ENCODE measurements around the gene CYB5R4. TPM values are rescaled to one million over a fixed set of nuclear protein-coding genes. Genes with fewer than 3 reads are reported as not detected.

Gene CYB5R4
- total and polyA plus RNA-seq, 2 of the 8 experiments (the other 6 are each of a cell fraction or from before 2014, with no cell fraction given), result 2.8 to 14.6 TPM

- Histone ChIP-seq H2BK20ac (ENCODE audit: low read length) (no peak overlapping the region), H4K5ac (ENCODE audit: insufficient read length, low read depth, low read length) (no peak overlapping the region), H3K4ac (replicated peaks; ENCODE audit: insufficient read length, low read depth, low read length) (no peak overlapping the region), H3K4me1 (replicated peaks in 1 of 4; ENCODE audit: control insufficient read depth in 3 of 4, insufficient read depth in 4 of 4, low read length in 3 of 4) (peaks cover 0 to 4% (median 1%) of the 10 kb centered on the region in 4 experiments; a peak in 4 of 7 replicates), H3K9ac (replicated peaks in 1 of 4; ENCODE audit: extremely low read depth in 1 of 4, low read depth in 3 of 4, low read length in 3 of 4) (no peak overlapping the region), H3K79me1 (ENCODE audit: low read depth, low read length) (no peaks in the 10 kb centered on the region), H3K27ac (ENCODE audit: low read depth, low read length) (no peak overlapping the region), H4K91ac (replicated peaks; ENCODE audit: insufficient read length, low read length) (no peak overlapping the region), H2BK5ac (ENCODE audit: low read depth, low read length) (no peak overlapping the region), H3K23ac (ENCODE audit: insufficient read length) (no peak overlapping the region), H3K27me3 (replicated peaks in 1 of 4; ENCODE audit: control insufficient read depth in 3 of 4, extremely low read depth in 1 of 4, insufficient read depth in 3 of 4, low read length in 3 of 4) (peaks cover 1 to 32% (median 21%) of the 10 kb centered on the region in 4 experiments), H3K4me3 (ENCODE audit: extremely low read depth in 1 of 4, insufficient read depth in 2 of 4, low read depth in 3 of 4, low read length in 4 of 4) (peak overlapping the region in 1 of 4 experiments; percentile 69; a peak in 1 of 8 replicates), H3K9me3 (ENCODE audit: insufficient read depth in 2 of 2, low read depth in 1 of 2, low read length in 1 of 2) (no peaks in the 10 kb centered on the region), H3K14ac (ENCODE audit: insufficient read length) (no peak overlapping the region), H2AFZ (ENCODE audit: low read length) (no peak overlapping the region), H3K23me2 (ENCODE audit: low read depth, low read length) (peaks cover 14% of the 10 kb centered on the region), H2AK5ac (ENCODE audit: low read depth, low read length) (no peak overlapping the region), H3K36me3 (ENCODE audit: control insufficient read depth in 2 of 4, insufficient read depth in 4 of 4, low read length in 3 of 4) (no peaks in the 10 kb centered on the region), H3K4me2 (ENCODE audit: insufficient read depth in 1 of 2, low read depth in 2 of 2, low read length in 2 of 2) (no peak overlapping the region; a peak in 1 of 4 replicates), H2BK12ac (ENCODE audit: low read depth, low read length) (no peak overlapping the region), H4K20me1 (replicated peaks in 1 of 2; ENCODE audit: control insufficient read depth in 1 of 2, insufficient read depth in 2 of 2, low read length in 2 of 2) (peaks cover 1 to 2% of the 10 kb centered on the region in 2 experiments), H3K18ac (ENCODE audit: extremely low read depth, low read length) (no peak overlapping the region), H2BK15ac (ENCODE audit: low read length) (no peak overlapping the region), H3K79me2 (ENCODE audit: control insufficient read depth in 1 of 2, insufficient read depth in 2 of 2, low read length in 2 of 2) (no peaks in the 10 kb centered on the region), H4K8ac (ENCODE audit: extremely low read depth, insufficient read depth, low read length) (no peak overlapping the region), H2BK120ac (replicated peaks; ENCODE audit: low read depth, low read length) (no peak overlapping the region), H3K56ac (replicated peaks; ENCODE audit: insufficient read length, low read depth, low read length) (no peak overlapping the region)
- ChIA-PET CTCF (ENCODE audit: partially characterized antibody) (interaction anchor here (3.2 kb wide), 1 partner anchor 239 kb away, joined by 10 read pairs; no protein-coding TSS in a partner anchor), POLR2A (ENCODE audit: partially characterized antibody) (no interaction called here)
- FAIRE-seq (no peak), DNase-seq (ENCODE audit: low read depth in 1 of 2, low spot score in 2 of 2) (no peak)
- TF ChIP-seq EZH2 (IDR thresholded peaks at IDR 0.05; ENCODE audit: low read depth, low read length, severe bottlenecking) (no peak), CREB1 (IDR thresholded peaks at IDR 0.05) (no peak), USF2 (IDR thresholded peaks at IDR 0.05; ENCODE audit: low read length) (no peak), GTF2F1 (IDR thresholded peaks at IDR 0.05; ENCODE audit: borderline replicate concordance, low read depth, low read length) (no peak), POLR2A (IDR thresholded peaks at IDR 0.05; ENCODE audit: control extremely low read depth in 1 of 2, low read depth in 2 of 2, low read length in 2 of 2) (no peak), SP2 (IDR thresholded peaks at IDR 0.05; ENCODE audit: low read length) (no peak)
- 79% methylated on average over 5 of the region's 5 CpGs; no CpG with 5 or more reads in 1 of the 2 experiments for WGBS, 2 experiments (ENCODE audit: extremely low coverage in 1 of 2, insufficient coverage in 1 of 2, insufficient read length in 1 of 2, insufficient replicate concordance in 2 of 2, low coverage in 1 of 2, low lambda C conversion rate in 2 of 2, missing lambda C conversion rate in 1 of 2)
These were observed 4.7 kb upstream of the CYB5R4 start for GRCh38 chr6:83854766-83855165.
